Stimulated activated CD4-positive, alpha-beta T cell treated with anti-CD3 and anti-CD28 coated beads, Interleukin-1b, Interleukin-23, amount 100 ng/mL, for 48 hours (primary cell): Measurements from ENCODE around the gene PCSK6.
"Not testable (repeated sequence)": the region's sequence is repeated elsewhere in the genome, so short reads cannot be mapped to it uniquely, and the experiment has no call there.

Experiments used
- DNase-seq: peaks from one replicate; pipeline ENCODE4 v3.0.0-alpha.2; 2020

Gene PCSK6

GRCh38 chr15:101303408-101303807 lies 186.1 kb downstream of the PCSK6 start:
- DNase-seq = no peak

GRCh38 chr15:101296418-101297405 lies 192.8 kb downstream of the PCSK6 start:
- DNase-seq = no peak

GRCh38 chr15:101295607-101296161 lies 193.8 kb downstream of the PCSK6 start:
- DNase-seq = no peak

- peak; percentile 97 for DNase-seq
These were observed 194.5 kb downstream of the PCSK6 start, which contains the start of gene SNRPA1 for GRCh38 chr15:101294731-101295606. TSS of gene SNRPA1 (minus strand) at chr15:101295248. CDS start at chr15:101295178, 70 bp downstream.

GRCh38 chr15:101293122-101293521 lies 196.4 kb downstream of the PCSK6 start:
- no peak for DNase-seq

GRCh38 chr15:101288905-101289513 lies 200.5 kb downstream of the PCSK6 start:
- no peak for DNase-seq

GRCh38 chr15:101287342-101287741 lies 202.2 kb downstream of the PCSK6 start:
- not testable (repeated sequence) for DNase-seq

GRCh38 chr15:101286471-101287114 lies 202.9 kb downstream of the PCSK6 start:
- DNase-seq = no peak

GRCh38 chr15:101283931-101284330 lies 205.6 kb downstream of the PCSK6 start:
- DNase-seq = no peak

- no peak for DNase-seq
These were observed 209.5 kb downstream of the PCSK6 start for GRCh38 chr15:101280007-101280406.

- DNase-seq = no peak
These were observed 211.5 kb downstream of the PCSK6 start for GRCh38 chr15:101277943-101278564.

GRCh38 chr15:101277038-101277822 lies 212.3 kb downstream of the PCSK6 start, which contains the start of gene SELENOS:
TSS of gene SELENOS (minus strand) at chr15:101277485. CDS start at chr15:101277417, 68 bp downstream.
- DNase-seq = peak; percentile 84

GRCh38 chr15:101276501-101277037 lies 212.9 kb downstream of the PCSK6 start:
- DNase-seq = no peak

- DNase-seq = no peak
These were observed 214.5 kb downstream of the PCSK6 start for GRCh38 chr15:101275018-101275417.

- no peak for DNase-seq
These were observed 216.0 kb downstream of the PCSK6 start for GRCh38 chr15:101273534-101273933.

GRCh38 chr15:101272584-101272983 lies 216.9 kb downstream of the PCSK6 start:
- no peak for DNase-seq

GRCh38 chr15:101269479-101270223 lies 219.9 kb downstream of the PCSK6 start:
- DNase-seq = no peak

GRCh38 chr15:101267320-101268104 lies 222.0 kb downstream of the PCSK6 start:
- DNase-seq = no peak

GRCh38 chr15:101266787-101267186 lies 222.7 kb downstream of the PCSK6 start:
- no peak for DNase-seq
